ENCODE measurements around the gene S1PR3.

The S1PR3 gene

DNA sequence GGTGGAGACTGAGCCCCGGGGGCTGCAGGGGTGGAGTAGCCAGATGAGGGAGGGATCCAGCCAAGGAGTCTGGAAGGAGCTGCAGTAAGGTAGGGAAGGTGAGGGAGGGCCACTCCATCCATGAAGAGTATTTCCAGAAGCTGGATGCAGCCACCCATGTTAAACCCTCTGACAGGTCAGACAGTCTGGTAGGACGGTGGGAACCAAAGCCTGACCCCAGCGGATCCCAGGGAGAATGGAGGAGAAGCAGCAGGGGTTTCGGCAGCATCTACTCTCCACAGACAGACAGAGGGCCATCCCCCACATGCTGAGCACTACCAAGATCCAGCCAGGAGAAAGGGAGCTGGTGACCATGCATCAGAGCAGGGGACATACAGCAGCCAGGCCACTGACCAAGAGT, 22.5 kb upstream of the S1PR3 start:
- in situ Hi-C loops (cut with MboI; ENCODE audit: low sequenced_read_pairs), result no loop called here

DNA sequence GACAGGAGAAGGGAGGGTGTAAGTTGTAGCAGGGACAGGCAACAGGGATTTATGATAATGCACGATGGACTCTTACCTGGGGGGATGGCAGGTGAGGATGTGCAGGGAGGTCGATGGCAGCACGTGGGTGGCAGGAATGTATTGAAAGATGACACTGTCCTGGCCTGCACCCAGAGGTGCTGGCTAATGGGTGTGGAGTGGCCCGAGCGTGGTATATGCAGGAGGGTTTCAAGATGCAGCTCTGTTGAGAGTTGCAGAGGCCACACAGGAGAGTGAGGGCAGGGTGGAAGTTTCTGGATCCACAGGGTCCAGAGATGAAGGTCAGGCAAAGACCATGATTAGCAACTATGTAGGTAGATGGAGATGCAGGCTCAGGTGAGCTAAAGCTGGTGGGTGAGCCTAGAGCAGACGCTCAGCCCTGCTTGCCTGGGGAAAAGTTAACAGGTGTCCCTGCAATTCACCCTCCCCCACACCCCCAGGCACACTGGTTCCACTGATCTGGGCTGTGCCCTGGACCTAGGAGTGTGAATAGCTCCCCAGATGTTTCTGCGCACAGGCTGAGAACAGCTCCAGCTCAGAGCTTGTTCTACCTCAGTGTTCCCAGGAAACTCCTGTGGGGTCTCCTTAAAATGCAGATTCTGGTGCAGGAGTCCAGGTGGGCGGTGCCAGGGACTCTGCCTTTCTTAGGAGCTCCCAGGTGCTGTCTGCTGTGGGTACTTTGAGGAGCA, 21.5 kb upstream of the S1PR3 start:
- in situ Hi-C loops (cut with MboI; ENCODE audit: low sequenced_read_pairs), result no loop called here

DNA sequence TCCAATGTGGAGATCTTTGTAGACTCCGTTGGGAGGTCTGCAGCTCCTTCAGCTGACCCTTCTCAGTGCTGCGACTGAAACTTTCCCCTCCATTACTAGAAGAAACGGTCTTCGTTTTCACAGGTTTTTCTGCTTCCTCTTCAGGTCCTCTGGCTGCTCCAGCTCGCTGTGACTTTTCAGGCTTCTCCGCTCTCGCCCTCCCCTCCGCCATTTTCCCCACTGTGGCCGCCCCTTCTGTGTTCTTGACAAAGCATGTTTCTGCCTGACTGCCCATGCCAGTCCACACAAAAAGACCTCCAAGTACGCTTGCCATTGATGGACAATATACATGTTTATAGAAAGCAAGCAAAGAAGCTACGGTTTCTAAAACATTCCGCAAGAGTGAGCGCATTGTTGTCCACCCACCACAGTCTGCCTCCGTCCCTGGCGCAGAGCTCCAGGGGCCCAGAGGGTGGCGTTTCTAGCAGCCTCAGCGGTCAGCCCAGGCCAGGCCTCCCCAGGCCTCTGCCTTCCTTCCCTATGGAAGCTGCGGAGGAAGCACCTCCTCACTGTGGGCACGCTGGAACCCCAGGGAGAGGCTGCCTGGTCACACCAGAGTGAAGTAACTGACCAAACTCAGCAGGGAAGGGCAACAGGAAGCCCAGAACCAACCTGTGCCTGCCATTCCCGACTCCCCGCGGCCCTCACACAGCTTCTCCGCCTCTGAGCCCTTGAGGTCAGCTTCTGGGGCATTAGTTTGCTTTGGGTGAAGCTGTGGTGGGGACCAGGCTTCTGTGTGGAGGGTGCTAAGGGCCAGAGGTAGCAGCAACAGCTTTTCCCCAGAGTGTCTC, 19.9 kb upstream of the S1PR3 start:
- in situ Hi-C loops (cut with MboI; ENCODE audit: low sequenced_read_pairs), result no loop called here

DNA sequence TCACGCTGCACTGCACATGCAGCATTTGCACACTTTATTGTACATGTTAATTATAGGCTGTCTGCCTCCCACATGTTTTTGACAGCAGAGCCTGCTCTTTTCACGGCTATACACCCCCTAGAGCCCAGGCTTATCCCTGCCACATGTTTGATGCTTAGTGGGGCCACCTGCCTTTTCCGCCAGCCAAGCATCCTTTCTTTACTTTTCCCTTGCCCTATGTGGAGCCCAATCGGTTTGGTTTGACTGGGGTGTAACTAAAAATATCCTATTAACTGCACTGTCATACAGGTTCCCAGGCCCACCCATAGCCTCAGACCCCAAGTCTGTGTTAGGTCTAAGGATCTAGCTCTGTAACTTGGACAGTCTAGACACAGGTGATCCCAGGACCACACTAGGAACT, 18.9 kb upstream of the S1PR3 start:
- in situ Hi-C loops (cut with MboI; ENCODE audit: low sequenced_read_pairs), result no loop called here

DNA sequence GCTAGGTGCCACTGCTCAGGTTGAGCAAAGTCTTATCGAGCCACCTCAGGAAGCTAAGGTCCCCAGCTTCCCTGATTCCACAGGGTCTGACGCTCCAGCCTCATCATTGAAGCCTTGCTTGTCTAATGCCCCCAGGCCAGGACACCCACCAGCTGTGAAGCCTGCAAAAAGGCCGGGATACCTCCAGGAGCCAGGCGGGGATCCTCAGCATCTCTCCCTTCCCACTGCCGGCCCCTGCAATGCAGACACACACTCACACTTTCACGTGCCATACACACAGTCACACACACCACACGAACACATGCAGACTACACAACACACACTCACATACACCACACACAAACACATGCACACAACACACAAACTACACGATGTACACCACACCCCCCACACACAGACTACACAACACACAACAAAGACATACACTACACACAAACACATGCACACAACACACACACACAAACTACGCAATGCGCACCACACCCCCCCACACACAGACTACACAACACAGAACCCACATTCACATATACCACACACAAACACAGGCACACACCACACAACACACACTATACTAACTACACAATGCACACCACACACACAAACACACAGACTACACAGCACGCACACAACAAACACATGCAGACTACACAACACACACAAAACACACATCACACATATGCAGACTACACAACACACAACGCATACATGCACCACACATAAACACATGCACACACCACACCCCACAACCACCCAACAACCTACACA, 17.8 kb upstream of the S1PR3 start:
- in situ Hi-C loops (cut with MboI; ENCODE audit: low sequenced_read_pairs), result no loop called here

DNA sequence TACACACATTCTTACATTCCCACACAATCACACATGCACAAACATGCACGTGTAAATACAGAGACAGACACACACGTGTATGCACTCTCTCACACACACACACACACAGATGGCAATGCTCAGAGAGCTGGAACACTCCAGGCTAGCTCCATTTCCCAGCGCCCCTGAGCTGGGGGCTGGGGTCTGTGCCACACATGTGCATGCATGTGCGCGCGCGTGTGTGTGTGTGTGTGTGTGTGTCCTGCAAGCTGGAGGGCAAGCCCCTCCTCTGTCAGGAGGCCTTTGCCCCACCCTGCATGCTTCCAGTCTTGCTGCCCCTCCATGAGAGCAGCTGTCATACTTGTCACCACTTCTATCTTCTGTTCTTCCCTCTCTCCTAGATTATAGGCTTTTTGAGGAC, 16.6 kb upstream of the S1PR3 start:
- in situ Hi-C loops (cut with MboI; ENCODE audit: low sequenced_read_pairs), result no loop called here

DNA sequence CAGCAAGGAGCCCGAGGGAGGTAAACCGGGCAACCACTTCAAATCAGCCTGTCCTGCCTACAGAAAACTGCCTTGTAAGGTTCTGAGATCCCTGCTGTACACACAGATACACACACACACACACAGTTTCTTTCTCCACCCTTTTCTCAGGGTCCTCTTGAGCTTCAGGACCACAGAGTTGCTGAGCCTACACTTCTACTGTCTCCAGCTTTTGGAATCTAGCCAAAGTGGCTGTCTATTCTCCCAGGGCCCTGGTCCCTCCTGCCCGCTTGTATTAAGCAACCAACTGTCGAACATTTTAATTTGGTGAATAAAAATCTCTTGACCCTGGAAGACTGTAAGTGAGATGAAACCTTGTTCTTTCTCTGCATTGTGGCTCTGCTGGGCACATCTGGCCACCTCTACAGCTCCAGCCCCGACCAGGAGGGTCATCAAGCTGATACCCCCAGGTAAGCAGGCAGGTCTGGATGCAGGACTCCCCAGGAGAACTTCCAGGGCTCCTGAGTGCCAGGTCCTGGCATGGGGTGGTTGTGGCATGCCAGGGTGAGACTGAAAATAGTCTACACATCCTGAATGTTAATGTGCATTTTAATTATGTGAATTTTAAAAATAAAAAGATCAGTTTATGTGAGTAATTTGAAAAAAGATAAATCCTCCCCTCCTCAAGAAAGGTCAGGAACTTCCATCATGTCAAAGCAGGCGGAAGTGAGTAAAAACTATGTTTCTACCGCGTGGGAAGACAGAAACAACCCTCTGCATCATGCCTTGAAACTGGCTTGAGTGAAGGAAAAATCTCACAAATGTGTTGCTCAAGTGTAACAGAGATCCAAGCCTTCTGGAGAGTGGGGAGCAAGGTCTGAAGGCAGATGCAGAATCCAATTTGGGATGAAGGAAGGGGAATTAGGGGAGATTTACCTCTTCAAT, 15.0 kb upstream of the S1PR3 start:
- in situ Hi-C loops (cut with MboI; ENCODE audit: low sequenced_read_pairs), result no loop called here

DNA sequence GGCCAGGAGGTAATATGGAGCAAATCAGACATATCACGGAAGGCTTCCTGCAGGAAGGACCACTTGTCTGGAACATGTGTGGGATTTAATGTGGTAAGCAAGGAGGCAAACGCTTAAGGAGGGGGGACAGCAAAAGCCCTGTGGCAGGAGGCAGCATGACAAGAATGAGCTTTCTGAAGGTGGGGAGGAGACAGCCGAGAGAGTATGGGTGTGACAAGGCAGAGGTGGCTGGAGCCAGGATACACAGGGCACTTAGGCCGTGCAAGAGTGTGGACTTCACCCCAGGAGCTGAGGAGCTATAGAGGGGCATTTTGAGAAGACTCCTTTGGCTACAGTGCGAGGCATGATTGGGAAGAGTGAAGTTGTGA, 14.4 kb upstream of the S1PR3 start:
- in situ Hi-C loops (cut with MboI; ENCODE audit: low sequenced_read_pairs), result no loop called here

DNA sequence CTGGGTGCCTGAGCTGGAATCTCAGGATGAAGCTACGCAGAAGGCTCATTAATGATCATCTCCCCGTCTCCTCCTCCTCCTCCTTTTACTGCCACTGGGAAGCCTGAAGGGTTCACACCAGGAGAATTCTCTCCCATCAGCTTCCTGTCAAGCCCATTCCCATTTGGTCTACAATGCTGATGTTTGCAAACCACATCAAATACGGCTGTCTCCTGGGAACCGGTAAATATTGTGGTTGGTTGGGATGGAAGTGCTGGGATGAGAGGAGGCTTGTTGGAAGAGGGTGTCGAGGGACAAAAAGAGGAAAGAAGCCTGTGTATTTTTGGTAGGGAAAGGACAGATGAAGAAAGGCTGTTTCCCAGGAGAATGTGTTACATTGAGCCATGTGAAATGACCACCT, 13.2 kb upstream of the S1PR3 start:
- in situ Hi-C loops (cut with MboI; ENCODE audit: low sequenced_read_pairs), result no loop called here

DNA sequence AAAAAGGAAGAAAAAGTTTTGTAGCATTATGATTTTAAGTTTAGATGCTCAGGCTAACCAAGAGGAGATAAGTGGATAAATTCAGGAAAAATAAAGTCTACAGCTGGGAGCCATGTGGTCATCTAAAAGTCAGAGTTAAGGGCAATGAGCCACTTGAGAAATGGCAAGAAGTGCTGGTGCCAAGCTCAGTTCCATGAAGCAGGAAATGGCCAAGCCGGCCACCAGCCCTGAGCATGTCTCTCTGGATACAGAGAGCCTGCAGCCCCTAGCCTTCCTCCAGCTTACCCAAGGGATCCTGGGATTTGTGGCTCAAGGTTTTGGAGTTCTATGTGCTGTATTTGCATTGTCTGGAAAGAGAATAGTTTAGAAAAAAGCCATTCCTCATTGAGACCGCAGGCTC, 12.2 kb upstream of the S1PR3 start:
- in situ Hi-C loops (cut with MboI; ENCODE audit: low sequenced_read_pairs), result no loop called here

DNA sequence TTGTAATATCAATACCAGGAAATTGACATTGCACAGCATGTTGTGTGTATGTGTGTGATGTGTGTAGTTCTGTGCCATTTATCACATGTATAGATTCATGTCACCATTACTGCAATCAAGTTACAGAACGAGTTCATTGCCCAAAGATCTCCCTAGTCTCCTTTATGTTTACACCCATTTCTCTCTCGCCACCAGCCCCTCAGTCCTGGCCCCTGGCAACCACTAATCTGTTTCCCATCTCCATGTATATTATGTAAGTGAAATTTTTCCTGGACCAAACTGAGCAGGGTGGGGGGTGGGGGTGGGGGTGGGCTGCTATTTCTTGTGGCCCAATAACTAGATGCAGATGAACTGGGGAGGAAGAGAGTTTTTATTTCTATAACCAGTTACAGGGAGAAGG, 11.5 kb upstream of the S1PR3 start:
- in situ Hi-C loops (cut with MboI; ENCODE audit: low sequenced_read_pairs), result no loop called here

DNA sequence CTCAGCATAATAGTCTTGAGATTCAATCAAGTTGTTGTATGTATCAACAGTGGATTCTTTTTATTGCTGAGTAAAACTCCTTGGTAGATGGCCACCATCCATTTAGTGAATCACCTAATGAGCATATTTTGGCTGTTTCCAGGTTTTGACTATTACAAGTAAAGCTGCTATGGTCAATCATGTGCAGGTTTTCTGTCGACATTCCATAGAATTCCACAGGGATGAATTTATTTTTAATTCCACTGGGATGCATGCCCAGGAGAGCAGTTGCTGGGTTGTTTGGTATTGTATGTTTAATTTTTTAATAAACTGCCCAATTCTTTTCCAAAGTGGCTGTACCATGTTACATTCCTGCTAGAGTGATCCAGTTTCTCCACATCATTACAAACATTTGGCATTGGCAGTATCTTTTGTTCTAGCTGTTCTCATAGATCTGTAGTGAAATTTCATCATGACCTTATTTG, 10.5 kb upstream of the S1PR3 start:
- in situ Hi-C loops (cut with MboI; ENCODE audit: low sequenced_read_pairs), result no loop called here

DNA sequence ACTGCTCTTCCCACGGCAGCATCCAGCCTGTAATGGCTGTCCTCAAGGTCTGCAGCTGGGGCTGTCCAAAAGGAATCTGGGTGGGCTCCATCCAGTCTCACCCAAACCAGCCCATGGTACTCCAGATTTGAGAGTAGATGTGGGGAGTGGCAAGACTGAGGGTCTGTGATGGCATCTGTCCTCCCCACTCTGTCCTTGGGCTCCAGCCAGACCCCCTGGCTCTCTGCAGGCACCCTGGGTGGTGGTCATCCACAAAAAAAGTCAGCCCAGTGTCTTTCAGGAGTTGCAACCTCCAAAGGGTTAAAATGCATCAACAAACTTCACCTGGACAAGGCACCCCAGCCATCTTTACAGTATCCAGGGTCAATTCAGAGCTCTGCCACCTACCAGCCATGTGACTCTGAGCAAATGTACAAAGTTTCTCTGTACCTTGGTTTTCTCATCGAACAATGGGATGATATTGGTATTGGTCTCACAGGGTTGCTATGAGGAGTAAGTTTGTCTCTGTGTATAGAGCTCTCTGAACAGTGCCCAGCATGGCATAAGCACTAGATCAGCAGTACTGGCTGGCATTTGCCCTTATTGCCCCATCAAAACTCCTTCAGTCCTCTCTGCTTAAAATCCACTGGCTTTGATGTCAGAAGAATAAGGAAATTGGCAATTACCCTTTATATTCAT, 7.3 kb upstream of the S1PR3 start:
- in situ Hi-C loops (cut with MboI; ENCODE audit: low sequenced_read_pairs), result no loop called here

DNA sequence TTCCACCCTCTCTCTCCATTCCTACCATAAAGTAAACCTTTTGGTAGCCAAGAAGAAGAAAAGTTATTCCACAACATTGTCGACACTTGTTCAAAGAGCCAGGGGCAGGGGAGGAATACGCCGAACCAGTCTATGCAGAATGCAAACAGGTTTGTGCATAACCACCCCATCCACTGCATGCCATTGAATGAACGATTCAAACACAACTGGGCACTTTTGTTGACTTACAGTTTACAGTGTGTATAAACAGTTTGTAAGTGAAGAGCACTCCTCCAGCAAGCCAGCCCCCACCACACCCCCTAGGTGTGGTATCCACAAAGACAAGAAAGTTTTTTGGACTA, 6.8 kb upstream of the S1PR3 start:
- in situ Hi-C loops (cut with MboI; ENCODE audit: low sequenced_read_pairs), result no loop called here

DNA sequence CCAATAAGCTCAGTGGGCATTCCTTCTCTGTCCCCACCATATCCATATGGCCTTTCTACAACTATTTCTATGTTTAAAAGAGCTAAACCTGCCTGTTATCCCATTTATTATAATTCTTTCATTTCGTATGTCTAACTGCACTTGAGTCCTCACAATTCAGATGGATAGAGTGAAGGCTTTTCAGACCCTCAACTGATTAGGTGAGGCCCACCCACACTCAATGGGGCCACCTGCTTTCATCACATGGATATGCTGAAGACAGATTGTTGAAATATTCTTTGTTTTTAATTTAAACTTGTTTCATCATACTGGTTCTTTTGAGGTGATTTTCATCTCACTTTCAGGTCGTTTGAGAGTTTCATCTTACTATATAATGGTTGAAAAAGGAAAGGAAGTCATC, 5.7 kb upstream of the S1PR3 start:
- in situ Hi-C loops (cut with MboI; ENCODE audit: low sequenced_read_pairs), result no loop called here

DNA sequence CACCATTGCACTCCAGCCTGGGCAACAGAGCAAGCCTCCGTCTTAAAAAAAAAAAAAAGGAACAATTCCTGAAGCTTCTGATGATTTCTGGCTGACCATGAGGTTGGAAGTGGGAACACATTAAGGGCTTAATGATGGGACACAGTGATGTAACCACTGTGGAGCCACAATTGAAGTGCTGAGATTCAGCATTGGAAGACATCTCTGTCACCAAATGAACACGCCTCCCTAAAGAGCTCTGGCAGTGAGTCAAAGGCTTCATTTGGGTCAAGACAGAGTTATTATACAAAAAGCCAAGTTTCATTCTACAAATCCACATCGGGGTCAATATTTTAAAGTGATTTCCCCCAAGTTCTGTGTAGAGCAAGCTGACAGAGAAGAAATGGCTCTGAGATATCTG, 4.5 kb upstream of the S1PR3 start:
- in situ Hi-C loops (cut with MboI; ENCODE audit: low sequenced_read_pairs), result no loop called here

DNA sequence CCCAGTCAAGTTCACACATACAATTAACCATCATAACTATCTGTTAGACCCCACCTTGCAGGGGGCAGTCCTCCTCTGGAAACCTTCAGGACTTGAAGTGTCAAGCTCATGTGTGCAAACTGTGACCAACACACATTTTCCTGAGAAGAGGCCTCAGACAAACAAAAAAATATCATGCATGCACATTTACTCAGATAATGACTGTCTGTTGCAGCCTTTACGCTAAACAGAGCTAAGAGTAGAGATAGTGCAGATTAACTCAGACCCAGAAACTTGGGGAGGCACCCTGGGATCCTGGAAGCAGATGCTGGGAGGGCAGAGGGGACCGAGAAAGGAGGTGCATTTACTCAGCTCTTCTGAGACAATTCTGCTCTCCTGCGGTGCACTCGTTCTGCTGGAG, 3.6 kb upstream of the S1PR3 start:
- in situ Hi-C loops (cut with MboI; ENCODE audit: low sequenced_read_pairs), result no loop called here

DNA sequence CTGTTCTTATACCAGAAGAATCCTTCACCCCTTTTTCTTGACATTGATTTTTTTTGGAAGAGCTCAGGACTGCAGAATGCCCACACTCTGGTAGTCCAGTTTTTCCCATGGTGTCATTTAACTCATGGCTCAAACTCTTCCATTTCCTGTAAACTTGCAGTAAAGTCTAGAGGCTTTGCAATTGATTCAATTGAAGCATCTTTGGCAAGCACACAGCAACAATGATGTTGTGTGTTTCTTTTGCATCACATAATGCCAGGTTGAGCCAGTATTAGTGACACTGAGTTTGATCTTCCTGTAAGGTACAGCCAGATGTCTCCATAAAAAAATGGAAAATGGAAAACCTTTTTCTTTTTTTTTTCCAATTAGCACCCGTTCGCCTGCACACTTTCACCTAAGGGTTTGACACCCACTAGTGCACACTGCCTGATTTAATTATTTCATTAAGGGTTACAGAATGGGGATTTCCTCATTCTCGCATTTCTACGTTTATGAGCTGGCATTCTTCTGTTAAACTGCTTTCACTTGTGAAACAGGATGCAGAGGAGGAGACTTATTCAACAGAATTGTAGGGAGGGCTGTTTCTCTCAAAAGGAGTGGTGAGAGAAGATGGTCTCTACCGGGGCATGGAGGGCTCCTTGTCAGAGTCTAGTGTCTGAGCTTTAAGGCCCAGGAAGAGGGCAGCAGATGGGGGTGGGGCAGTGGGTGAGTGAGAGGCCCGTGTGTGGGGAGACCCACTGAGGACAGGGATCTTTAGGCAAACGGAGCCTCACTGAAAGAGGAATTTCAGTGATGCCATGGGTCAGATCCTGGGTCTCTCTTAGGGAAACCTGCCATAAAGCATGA, 2.2 kb upstream of the S1PR3 start:
- in situ Hi-C loops (cut with MboI; ENCODE audit: low sequenced_read_pairs), result no loop called here

DNA sequence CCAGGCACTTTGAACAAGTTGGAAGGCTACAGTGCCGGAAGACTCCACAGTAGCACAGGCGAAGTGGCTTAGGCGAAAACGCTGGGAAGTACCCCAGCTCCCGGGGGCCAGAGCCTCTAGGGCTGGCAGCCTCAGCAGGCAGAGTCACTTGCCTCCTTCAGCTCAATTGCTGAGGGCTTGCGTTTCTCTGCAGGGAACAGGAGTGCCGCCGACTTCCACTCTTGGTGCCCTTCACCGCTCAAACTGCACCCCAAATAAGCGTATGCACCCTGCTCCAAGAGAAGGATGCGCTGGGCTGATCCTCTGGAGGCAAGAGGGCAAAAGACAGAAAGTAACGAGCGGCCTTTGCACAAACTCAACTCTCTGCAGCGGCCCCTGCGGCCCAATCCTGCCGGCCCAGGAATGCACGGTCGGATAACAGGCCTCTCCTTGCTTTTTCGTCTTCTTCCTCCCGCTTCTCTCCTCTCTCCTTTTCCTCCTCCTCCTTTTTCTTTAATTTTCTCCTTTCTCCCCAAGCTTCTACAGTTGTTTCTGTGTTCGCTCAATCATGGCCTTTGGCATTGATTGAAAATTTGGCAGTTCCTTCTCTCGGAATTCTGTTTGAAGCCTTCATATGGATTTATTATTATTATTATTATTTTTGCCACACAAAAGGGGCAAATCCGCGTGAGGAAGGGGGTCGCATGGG, 1.1 kb upstream of the S1PR3 start:
- in situ Hi-C loops (cut with MboI; ENCODE audit: low sequenced_read_pairs), result no loop called here
